ENCODE data around the gene MYL11. TPM values are rescaled to one million over a fixed set of nuclear protein-coding genes. Genes with fewer than 3 reads are reported as not detected.

Gene MYL11
- total RNA-seq, 5 donors from 2014 or later (not counting 1 experiment from before 2014, with no cell fraction given): 0.91 to 1.3 (median 1.1) TPM; not detected in 2

GRCh38 chr16:30409125-30410060, 34.8 kb downstream of the MYL11 start:
- H3K27me3 ChIP-seq (replicated peaks in 1 of 2; ENCODE audit: control insufficient read depth in 2 of 2, extremely low read depth in 1 of 2, insufficient read depth in 2 of 2, low read length in 1 of 2): no peaks in the 10 kb centered on the region
- H3K9me3 ChIP-seq: no peaks in the 10 kb centered on the region
- peaks cover 3 to 31% of the 10 kb centered on the region in 2 experiments for H3K4me1 ChIP-seq (ENCODE audit: control insufficient read depth in 1 of 2, extremely low read depth in 1 of 2, insufficient read depth in 2 of 2, low read length in 2 of 2)
- Mint-ChIP-seq H3K4me3 (peak overlapping the region; percentile 41 to 94 (median 47)), H3K36me3 (peaks cover 4% of the 10 kb centered on the region), H3K4me1 (peaks cover 25 to 31% (median 30%) of the 10 kb centered on the region in 3 donors), H3K9me3 (no peaks in the 10 kb centered on the region), H3K27ac (peak overlapping the region; percentile 59 to 84), H3K27me3 (no peaks in the 10 kb centered on the region)
- DNase-seq (peak; percentile 72 to 96 (median 90)), ATAC-seq (replicated peaks in 1 of 4) (peak; percentile 51 to 62 (median 58))
- POLR2A ChIA-PET: interaction anchor here in 1 of 2 donors (0.6 kb wide), 1 partner anchor 36 kb away, joined by 4 read pairs; no protein-coding TSS in a partner anchor
- no peak overlapping the region for H3K27ac ChIP-seq (ENCODE audit: low read length)
- H3K36me3 ChIP-seq (ENCODE audit: control insufficient read depth in 2 of 2, extremely low read depth in 1 of 2, insufficient read depth in 1 of 2, low read length in 1 of 2): peaks cover 4 to 8% of the 10 kb centered on the region in 2 donors
- 61% methylated on average over 5 of the region's 15 CpGs for WGBS (ENCODE audit: insufficient coverage)
- CTCF ChIA-PET: interaction anchor here (0.6 to 4.6 kb wide), 18 partner anchors 9 to 317 kb away, joined by 3 to 32 read pairs (median 4); partner anchors contain the start of genes TBC1D10B (in 2 of the 2), CD2BP2 (in 1 of the 2), DCTPP1 (in 1 of the 2) and SEPTIN1 (in 1 of the 2)
- no peak overlapping the region for H3K4me3 ChIP-seq (ENCODE audit: control insufficient read depth in 1 of 2, extremely low read depth in 1 of 2, low read length in 1 of 2)

GRCh38 chr16:30413112-30413806, 38.7 kb downstream of the MYL11 start:
- DNase-seq (no peak), ATAC-seq (replicated peaks in 1 of 4) (no peak)
- no peaks in the 10 kb centered on the region for H3K9me3 Mint-ChIP-seq
- peaks cover 4% of the 10 kb centered on the region for H3K36me3 Mint-ChIP-seq
- no peaks in the 10 kb centered on the region for H3K27me3 Mint-ChIP-seq
- CTCF ChIA-PET: interaction anchor here in 1 of 2 donors (1.2 kb wide), 1 partner anchor 43 kb away, joined by 4 read pairs; the partner anchor contains the start of gene TBC1D10B
- WGBS (ENCODE audit: insufficient coverage): 93% methylated on average over 3 of the region's 6 CpGs
- peaks cover 24 to 30% (median 30%) of the 10 kb centered on the region in 3 donors for H3K4me1 Mint-ChIP-seq
- Histone ChIP-seq H3K27me3 (replicated peaks in 1 of 2; ENCODE audit: control insufficient read depth in 2 of 2, extremely low read depth in 1 of 2, insufficient read depth in 2 of 2, low read length in 1 of 2) (no peaks in the 10 kb centered on the region), H3K4me3 (ENCODE audit: control insufficient read depth in 1 of 2, extremely low read depth in 1 of 2, low read length in 1 of 2) (no peak overlapping the region), H3K27ac (ENCODE audit: low read length) (no peak overlapping the region), H3K4me1 (ENCODE audit: control insufficient read depth in 1 of 2, extremely low read depth in 1 of 2, insufficient read depth in 2 of 2, low read length in 2 of 2) (peaks cover 6 to 27% of the 10 kb centered on the region in 2 experiments), H3K36me3 (ENCODE audit: control insufficient read depth in 2 of 2, extremely low read depth in 1 of 2, insufficient read depth in 1 of 2, low read length in 1 of 2) (peaks cover 4 to 8% of the 10 kb centered on the region in 2 donors), H3K9me3 (no peaks in the 10 kb centered on the region)
- H3K27ac Mint-ChIP-seq: no peak overlapping the region
- POLR2A ChIA-PET: no interaction called here
- H3K4me3 Mint-ChIP-seq: no peak overlapping the region

- H3K4me1 Mint-ChIP-seq: peaks cover 15 to 27% (median 25%) of the 10 kb centered on the region in 3 donors
- H3K36me3 Mint-ChIP-seq: peaks cover 4% of the 10 kb centered on the region
- H3K36me3 ChIP-seq (ENCODE audit: control insufficient read depth in 2 of 2, extremely low read depth in 1 of 2, insufficient read depth in 1 of 2, low read length in 1 of 2): peaks cover 4 to 8% of the 10 kb centered on the region in 2 donors
- no peak overlapping the region for H3K27ac ChIP-seq (ENCODE audit: low read length)
- CTCF ChIA-PET: interaction anchor here in 1 of 2 donors (1.6 kb wide), 1 partner anchor 16 kb away, joined by 5 read pairs; the partner anchor contains the start of gene DCTPP1
- no peak overlapping the region for H3K4me3 Mint-ChIP-seq
- POLR2A ChIA-PET: no interaction called here
- no peaks in the 10 kb centered on the region for H3K9me3 Mint-ChIP-seq
- no peaks in the 10 kb centered on the region for H3K27me3 Mint-ChIP-seq
- H3K9me3 ChIP-seq: no peaks in the 10 kb centered on the region
- 100% methylated on average over 4 of the region's 5 CpGs for WGBS (ENCODE audit: insufficient coverage)
- DNase-seq (no peak), ATAC-seq (replicated peaks in 1 of 4) (no peak)
- H3K4me3 ChIP-seq (ENCODE audit: control insufficient read depth in 1 of 2, extremely low read depth in 1 of 2, low read length in 1 of 2): no peak overlapping the region
- no peak overlapping the region for H3K27ac Mint-ChIP-seq
- no peaks in the 10 kb centered on the region for H3K27me3 ChIP-seq (replicated peaks in 1 of 2; ENCODE audit: control insufficient read depth in 2 of 2, extremely low read depth in 1 of 2, insufficient read depth in 2 of 2, low read length in 1 of 2)
- H3K4me1 ChIP-seq (ENCODE audit: control insufficient read depth in 1 of 2, extremely low read depth in 1 of 2, insufficient read depth in 2 of 2, low read length in 2 of 2): peaks cover 9 to 24% of the 10 kb centered on the region in 2 experiments
Observed at GRCh38 chr16:30414159-30414558, 39.6 kb downstream of the MYL11 start.

- Mint-ChIP-seq H3K27ac (peak overlapping the region in 1 of 2 donors; percentile 65), H3K36me3 (peaks cover 8% of the 10 kb centered on the region), H3K9me3 (no peaks in the 10 kb centered on the region), H3K4me1 (peaks cover 7 to 18% (median 17%) of the 10 kb centered on the region in 3 donors), H3K4me3 (no peak overlapping the region), H3K27me3 (no peaks in the 10 kb centered on the region)
- Histone ChIP-seq H3K36me3 (ENCODE audit: control insufficient read depth in 2 of 2, extremely low read depth in 1 of 2, insufficient read depth in 1 of 2, low read length in 1 of 2) (peaks cover 5 to 9% of the 10 kb centered on the region in 2 donors), H3K4me1 (ENCODE audit: control insufficient read depth in 1 of 2, extremely low read depth in 1 of 2, insufficient read depth in 2 of 2, low read length in 2 of 2) (peaks cover 9 to 18% of the 10 kb centered on the region in 2 experiments), H3K27me3 (replicated peaks in 1 of 2; ENCODE audit: control insufficient read depth in 2 of 2, extremely low read depth in 1 of 2, insufficient read depth in 2 of 2, low read length in 1 of 2) (no peaks in the 10 kb centered on the region), H3K9me3 (no peaks in the 10 kb centered on the region), H3K4me3 (ENCODE audit: control insufficient read depth in 1 of 2, extremely low read depth in 1 of 2, low read length in 1 of 2) (no peak overlapping the region), H3K27ac (ENCODE audit: low read length) (no peak overlapping the region)
- WGBS (ENCODE audit: insufficient coverage): 90% methylated on average over 4 of the region's 4 CpGs
- ChIA-PET POLR2A (no interaction called here), CTCF (interaction anchor here in 1 of 2 donors (1.2 to 1.4 kb wide), 3 partner anchors 9 to 45 kb away, joined by 4 read pairs; partner anchors contain the start of genes DCTPP1 and ZNF771)
- ATAC-seq (replicated peaks in 1 of 4): no peak
- DNase-seq: no peak
Observed at GRCh38 chr16:30416047-30416603, 41.5 kb downstream of the MYL11 start.

- H3K4me1 Mint-ChIP-seq: peaks cover 7 to 18% (median 17%) of the 10 kb centered on the region in 3 donors
- H3K27me3 Mint-ChIP-seq: no peaks in the 10 kb centered on the region
- peak overlapping the region; percentile 52 for H3K27ac ChIP-seq (ENCODE audit: low read length)
- H3K36me3 ChIP-seq (ENCODE audit: control insufficient read depth in 2 of 2, extremely low read depth in 1 of 2, insufficient read depth in 1 of 2, low read length in 1 of 2): peaks cover 7 to 9% of the 10 kb centered on the region in 2 donors
- H3K4me3 Mint-ChIP-seq: peak overlapping the region; percentile 44 to 68 (median 66)
- ChIA-PET POLR2A (no interaction called here), CTCF (interaction anchor here in 1 of 2 donors (0.7 to 2.6 kb wide), 15 partner anchors 7 to 325 kb away, joined by 3 to 35 read pairs (median 4); partner anchors contain the start of genes DCTPP1, TBX6, ZNF48 and ZNF771)
- H3K9me3 ChIP-seq: no peaks in the 10 kb centered on the region
- 69% methylated on average over 14 of the region's 18 CpGs for WGBS (ENCODE audit: insufficient coverage)
- H3K36me3 Mint-ChIP-seq: peaks cover 11% of the 10 kb centered on the region
- peak overlapping the region; percentile 51 to 72 for H3K4me3 ChIP-seq (ENCODE audit: control insufficient read depth in 1 of 2, extremely low read depth in 1 of 2, low read length in 1 of 2)
- no peaks in the 10 kb centered on the region for H3K9me3 Mint-ChIP-seq
- H3K27ac Mint-ChIP-seq: peak overlapping the region; percentile 46 to 73
- no peak for ATAC-seq (replicated peaks in 1 of 4)
- H3K4me1 ChIP-seq (ENCODE audit: control insufficient read depth in 1 of 2, extremely low read depth in 1 of 2, insufficient read depth in 2 of 2, low read length in 2 of 2): peaks cover 9 to 18% of the 10 kb centered on the region in 2 experiments
- DNase-seq: peak in 1 of 35 experiments; percentile 6
- no peaks in the 10 kb centered on the region for H3K27me3 ChIP-seq (replicated peaks in 1 of 2; ENCODE audit: control insufficient read depth in 2 of 2, extremely low read depth in 1 of 2, insufficient read depth in 2 of 2, low read length in 1 of 2)
Observed at GRCh38 chr16:30416624-30417528, 42.3 kb downstream of the MYL11 start.

All from T-cell (primary cell).